GM19099 (cell line): Measurements from ENCODE around the gene TECTA.

Experiments
- POLR2A ChIP-seq: IDR thresholded peaks from 3 replicates; pipeline ENCODE4 v1.6.1; 2011; ENCODE audit warnings: low read depth; ENCODE audit not compliant: insufficient read length; ENCODE audit errors: extremely low read depth

The TECTA gene

GRCh38 chr11:121082219-121082618 is 18.8 kb upstream of the TECTA start:
- TF ChIP-seq POLR2A = no peak

DNA sequence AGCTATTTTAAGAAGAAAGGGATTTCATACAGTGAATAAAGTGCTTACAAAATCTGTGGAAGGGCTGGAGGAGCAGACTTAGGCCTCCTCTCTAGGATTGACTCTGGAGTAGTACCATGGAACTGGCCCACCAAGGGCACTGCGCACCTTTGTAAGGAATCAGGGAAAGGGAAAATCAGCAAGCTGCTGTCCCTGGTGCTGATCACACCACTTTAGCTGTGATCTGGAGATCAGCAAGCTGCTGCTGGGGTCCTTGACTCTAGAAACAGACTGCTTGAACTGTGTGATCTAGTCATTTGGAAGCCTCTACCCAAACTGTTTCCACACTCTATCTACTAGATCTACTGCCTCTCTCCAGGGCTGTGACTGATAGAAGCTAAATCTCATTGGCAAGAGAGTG is 18.4 kb upstream of the TECTA start:
- no peak for TF ChIP-seq POLR2A

DNA sequence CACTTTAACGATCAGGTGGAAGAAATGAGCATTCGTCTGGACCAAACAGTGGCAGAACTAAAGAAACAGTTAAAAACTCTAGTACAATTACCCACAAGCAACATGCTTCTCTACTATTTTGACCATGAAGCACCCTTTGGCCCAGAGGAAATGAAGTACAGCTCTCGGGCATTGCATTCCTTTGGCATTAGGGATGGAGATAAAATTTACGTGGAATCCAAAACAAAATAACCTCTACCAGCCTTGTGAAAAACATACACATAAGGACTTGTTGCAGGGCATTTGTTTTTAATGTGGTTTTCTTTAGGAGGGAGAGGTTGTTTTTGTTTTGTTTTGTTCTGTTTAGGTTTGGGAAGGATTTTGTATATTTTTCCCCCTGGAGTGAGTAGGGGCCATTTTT is 14.2 kb upstream of the TECTA start:
- no peak for TF ChIP-seq POLR2A

DNA sequence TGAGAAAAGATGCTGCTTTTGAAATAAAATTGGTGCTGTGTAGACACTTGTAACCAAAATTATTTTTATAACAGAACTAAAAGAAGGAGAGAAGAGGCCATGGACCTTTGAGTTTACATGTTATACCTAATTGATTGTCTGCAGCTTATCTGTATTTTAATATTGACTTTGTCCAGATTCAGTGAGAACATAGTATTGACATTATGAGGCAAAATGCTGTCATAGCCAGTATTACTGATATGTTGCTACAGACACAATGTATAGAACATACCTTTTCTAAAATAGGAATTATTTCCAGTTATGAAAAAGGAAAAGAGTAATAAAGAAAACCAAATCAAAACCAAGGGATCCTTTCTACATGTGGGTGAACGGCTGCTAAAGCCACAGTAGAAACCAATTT is 11.5 kb upstream of the TECTA start:
- TF ChIP-seq POLR2A = no peak

- no peak for TF ChIP-seq POLR2A
Observed at GRCh38 chr11:121090145-121090721, 10.8 kb upstream of the TECTA start.

DNA sequence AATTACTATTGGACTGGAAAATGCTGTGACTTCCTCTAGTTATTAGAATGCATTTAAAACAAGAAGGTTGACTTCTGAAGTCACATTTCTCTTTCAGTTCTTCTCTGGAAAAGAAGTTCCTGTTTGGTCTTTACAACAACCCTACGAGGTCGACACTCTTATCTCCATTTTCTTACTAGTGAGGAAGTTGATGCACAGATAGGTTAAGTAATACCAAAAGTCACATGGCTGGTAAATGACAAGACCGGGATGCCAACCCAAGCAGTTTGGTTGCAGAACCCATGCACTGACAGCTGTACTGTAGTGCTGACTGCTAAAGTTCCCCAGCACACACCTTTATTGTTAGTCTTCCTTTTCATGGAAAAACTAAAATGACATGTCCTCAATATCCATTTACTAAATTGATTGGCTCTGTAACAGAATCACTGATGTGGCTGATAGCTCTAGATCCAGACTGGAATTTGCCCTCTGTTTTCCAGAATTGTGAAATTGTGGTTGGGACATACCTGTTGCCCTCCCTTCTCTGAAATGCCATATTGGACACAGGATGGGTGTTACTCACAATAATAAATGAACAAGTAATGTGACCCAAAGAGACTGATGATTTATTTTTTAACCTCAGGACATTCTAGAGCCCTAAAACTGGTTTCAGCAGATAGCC is 9.4 kb upstream of the TECTA start:
- TF ChIP-seq POLR2A = no peak

- TF ChIP-seq POLR2A = no peak
Observed at GRCh38 chr11:121095561-121095960, 5.5 kb upstream of the TECTA start.

- TF ChIP-seq POLR2A = no peak
Observed at GRCh38 chr11:121099364-121099763, 1.7 kb upstream of the TECTA start.

- TF ChIP-seq POLR2A = no peak
Observed at GRCh38 chr11:121099885-121100284, 1.2 kb upstream of the TECTA start.

DNA sequence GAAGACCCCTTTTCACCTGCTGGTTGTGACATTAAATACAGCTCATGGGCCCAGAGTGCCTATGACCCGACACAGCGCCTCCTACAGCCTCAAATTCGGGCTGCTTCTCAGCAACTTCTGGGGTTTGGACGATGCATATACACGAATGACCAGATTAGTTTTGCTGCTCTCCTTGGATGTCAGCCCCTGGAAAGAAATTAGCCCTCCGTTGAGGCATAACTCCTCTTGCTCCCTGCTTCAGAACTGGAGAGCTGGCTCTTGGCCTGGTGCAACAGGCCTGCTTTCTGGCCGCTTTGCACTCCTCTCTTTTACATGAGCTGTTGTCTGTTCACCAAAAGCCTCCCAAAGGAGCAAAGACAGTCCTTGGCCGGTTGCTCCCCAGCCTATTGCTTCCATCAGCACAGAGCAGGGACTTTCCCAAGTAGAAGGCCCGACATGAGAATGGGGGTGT is 3.3 kb downstream of the TECTA start:
- TF ChIP-seq POLR2A = no peak

- no peak for TF ChIP-seq POLR2A
Observed at GRCh38 chr11:121105063-121105480, 4.0 kb downstream of the TECTA start.

GRCh38 chr11:121105481-121106195 is 4.6 kb downstream of the TECTA start:
- no peak for TF ChIP-seq POLR2A

GRCh38 chr11:121106812-121107211 is 5.8 kb downstream of the TECTA start:
- TF ChIP-seq POLR2A = no peak

DNA sequence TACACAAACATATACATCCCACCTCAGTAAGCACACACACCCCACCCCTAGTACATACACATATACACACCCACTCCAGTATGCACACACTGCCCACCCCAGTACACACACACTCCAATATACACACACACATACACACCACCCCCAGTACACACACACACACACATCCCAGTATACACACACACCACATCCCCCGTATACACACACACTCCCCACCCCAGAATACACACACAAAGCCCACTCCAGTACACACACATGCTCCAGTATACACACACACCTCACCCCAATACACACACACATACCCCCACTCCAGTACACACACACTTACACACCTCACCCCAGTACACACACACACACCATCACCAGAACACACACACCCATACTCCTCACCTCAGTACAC is 7.4 kb downstream of the TECTA start:
- no peak for TF ChIP-seq POLR2A

GRCh38 chr11:121109471-121109870 is 8.4 kb downstream of the TECTA start:
- no peak for TF ChIP-seq POLR2A
